ENCODE measurements around the gene KCNG4. TPM values are rescaled to one million over a fixed set of nuclear protein-coding genes. Genes with fewer than 3 reads are reported as not detected.

The KCNG4 gene
- total and polyA plus RNA-seq, 7 donors, result not detected

DNA sequence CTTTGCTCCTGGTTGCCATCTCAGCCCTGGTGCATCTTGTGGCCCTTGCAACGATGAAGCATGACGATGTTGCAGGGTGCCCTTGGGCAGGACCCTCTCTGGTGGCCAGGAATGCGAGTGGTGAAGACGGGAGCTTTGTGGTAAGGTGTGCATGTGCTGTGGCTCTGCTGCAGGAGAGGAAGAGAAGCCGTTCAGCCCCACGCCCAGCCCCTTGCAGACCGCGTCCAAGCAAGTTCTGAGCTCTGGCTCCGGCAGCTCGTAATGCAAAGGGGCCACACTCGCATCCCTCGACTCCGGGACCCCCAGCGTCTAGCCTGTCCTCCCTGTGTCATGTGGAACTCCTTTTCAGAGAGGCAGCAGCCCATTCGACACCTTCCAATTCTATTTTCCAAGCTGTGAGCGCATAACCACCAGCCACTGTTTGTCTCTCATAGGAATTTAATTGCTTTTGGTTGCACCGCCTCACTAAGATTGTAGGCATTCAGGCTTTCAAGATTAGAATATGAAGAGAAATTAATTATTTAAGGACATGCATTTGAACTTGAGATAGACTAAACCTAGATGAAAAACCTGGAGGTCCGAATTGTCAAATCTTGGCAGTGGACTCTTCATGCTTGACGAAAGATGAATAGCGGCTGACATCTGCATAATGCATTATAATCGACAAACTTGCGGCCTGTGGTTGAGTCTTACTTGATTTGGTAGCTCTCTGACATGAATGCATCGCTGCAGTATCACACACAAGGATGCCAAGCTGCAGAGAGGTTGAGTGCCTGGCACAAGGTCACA lies 21.1 kb upstream of the KCNG4 start:
- TF ChIP-seq EP300 (IDR thresholded peaks at IDR 0.05) (no peak), POLR2A (IDR thresholded peaks at IDR 0.05) (no peak), POLR2AphosphoS5 (IDR thresholded peaks at IDR 0.05) (no peak)
- TF ChIP-seq, protein P1, sequence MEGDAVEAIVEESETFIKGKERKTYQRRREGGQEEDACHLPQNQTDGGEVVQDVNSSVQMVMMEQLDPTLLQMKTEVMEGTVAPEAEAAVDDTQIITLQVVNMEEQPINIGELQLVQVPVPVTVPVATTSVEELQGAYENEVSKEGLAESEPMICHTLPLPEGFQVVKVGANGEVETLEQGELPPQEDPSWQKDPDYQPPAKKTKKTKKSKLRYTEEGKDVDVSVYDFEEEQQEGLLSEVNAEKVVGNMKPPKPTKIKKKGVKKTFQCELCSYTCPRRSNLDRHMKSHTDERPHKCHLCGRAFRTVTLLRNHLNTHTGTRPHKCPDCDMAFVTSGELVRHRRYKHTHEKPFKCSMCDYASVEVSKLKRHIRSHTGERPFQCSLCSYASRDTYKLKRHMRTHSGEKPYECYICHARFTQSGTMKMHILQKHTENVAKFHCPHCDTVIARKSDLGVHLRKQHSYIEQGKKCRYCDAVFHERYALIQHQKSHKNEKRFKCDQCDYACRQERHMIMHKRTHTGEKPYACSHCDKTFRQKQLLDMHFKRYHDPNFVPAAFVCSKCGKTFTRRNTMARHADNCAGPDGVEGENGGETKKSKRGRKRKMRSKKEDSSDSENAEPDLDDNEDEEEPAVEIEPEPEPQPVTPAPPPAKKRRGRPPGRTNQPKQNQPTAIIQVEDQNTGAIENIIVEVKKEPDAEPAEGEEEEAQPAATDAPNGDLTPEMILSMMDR (IDR thresholded peaks at IDR 0.05), result no peak
- H3K4me1 ChIP-seq, result no peaks in the 10 kb centered on the region

GRCh38 chr16:84259691-84260090 lies 19.9 kb upstream of the KCNG4 start:
- H3K27ac ChIP-seq, result no peak overlapping the region
- no peak overlapping the region for H3K4me3 ChIP-seq
- DNase-seq, result no peak
- H3K4me1 ChIP-seq, result no peaks in the 10 kb centered on the region
- TF ChIP-seq, protein P1 (IDR thresholded peaks at IDR 0.05), result no peak
- no peaks in the 10 kb centered on the region for H3K27me3 ChIP-seq
- H3K36me3 ChIP-seq, result no peaks in the 10 kb centered on the region
- peaks cover 0 to 3% (median 0%) of the 10 kb centered on the region in 4 donors for H3K9me3 ChIP-seq
- 90 to 96% methylated on average over 3 of the region's 3 CpGs for WGBS, 2 donors
- intact Hi-C loops (cut with DNase I), result no loop called here

More for the DNA sequence above, 21.1 kb upstream of the KCNG4 start:
- Histone ChIP-seq H3K27ac (no peak overlapping the region), H3K9me3 (no peaks in the 10 kb centered on the region), H3K36me3 (no peaks in the 10 kb centered on the region), H3K4me3 (no peak overlapping the region), H3K27me3 (no peaks in the 10 kb centered on the region)
- WGBS, 2 donors, result 84 to 86% methylated on average over 23 of the region's 23 CpGs
- intact Hi-C loops (cut with DNase I), result no loop called here
- DNase-seq, result no peak

DNA sequence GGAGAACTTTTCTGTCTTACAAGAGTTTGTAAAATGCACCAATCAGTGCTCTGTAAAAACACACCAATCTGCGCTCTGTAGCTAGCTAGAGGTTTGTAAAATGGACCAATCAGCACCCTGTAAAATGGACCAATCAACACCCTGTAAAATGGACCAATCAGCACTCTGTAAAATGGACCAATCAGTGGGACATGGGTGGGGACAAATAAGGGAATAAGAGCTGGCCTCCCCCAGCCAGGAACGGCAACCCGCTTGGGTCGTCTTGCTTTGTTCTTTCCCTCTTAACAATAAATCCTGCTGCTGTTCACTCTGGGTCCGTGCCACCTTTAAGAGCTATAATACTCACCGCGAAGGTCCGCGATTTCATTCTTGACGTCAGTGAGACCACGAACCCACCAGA lies 18.5 kb upstream of the KCNG4 start:
- intact Hi-C loops (cut with DNase I), result no loop called here
- TF ChIP-seq POLR2A (IDR thresholded peaks at IDR 0.05) (no peak), POLR2AphosphoS5 (IDR thresholded peaks at IDR 0.05) (no peak), EP300 (IDR thresholded peaks at IDR 0.05) (no peak)
- TF ChIP-seq, protein P1 (IDR thresholded peaks at IDR 0.05), result no peak
- no peak for DNase-seq
- Histone ChIP-seq H3K4me3 (no peak overlapping the region), H3K4me1 (no peaks in the 10 kb centered on the region), H3K27me3 (no peaks in the 10 kb centered on the region), H3K27ac (no peak overlapping the region), H3K9me3 (peaks cover 0 to 4% (median 0%) of the 10 kb centered on the region in 4 donors), H3K36me3 (no peaks in the 10 kb centered on the region)
- WGBS, 2 donors, result 87 to 90% methylated on average over 11 of the region's 11 CpGs

GRCh38 chr16:84255050-84255810 lies 15.4 kb upstream of the KCNG4 start:
- Histone ChIP-seq H3K27me3 (no peaks in the 10 kb centered on the region), H3K27ac (no peak overlapping the region), H3K9me3 (peaks cover 0 to 4% (median 0%) of the 10 kb centered on the region in 4 donors), H3K36me3 (no peaks in the 10 kb centered on the region), H3K4me1 (no peaks in the 10 kb centered on the region), H3K4me3 (no peak overlapping the region)
- intact Hi-C loops (cut with DNase I), result no loop called here
- DNase-seq, result no peak
- WGBS, 2 donors, result 92 to 93% methylated on average over 4 of the region's 4 CpGs
- TF ChIP-seq, protein P1 (IDR thresholded peaks at IDR 0.05), result no peak
- TF ChIP-seq POLR2AphosphoS5 (IDR thresholded peaks at IDR 0.05), result no peak
- TF ChIP-seq POLR2A (IDR thresholded peaks at IDR 0.05), result no peak
- TF ChIP-seq EP300 (IDR thresholded peaks at IDR 0.05), result no peak
